SHP77 (cell line): ENCODE data around the gene TCERG1L.

Experiments
- DNase-seq, 2 experiments: peaks; one replicate each; lab custom pipeline; 2025; lab: John Stamatoyannopoulos, UW

Gene TCERG1L

GRCh38 chr10:131207176-131207575 is 104.3 kb downstream of the TCERG1L start:
- DNase-seq: no peak

DNA sequence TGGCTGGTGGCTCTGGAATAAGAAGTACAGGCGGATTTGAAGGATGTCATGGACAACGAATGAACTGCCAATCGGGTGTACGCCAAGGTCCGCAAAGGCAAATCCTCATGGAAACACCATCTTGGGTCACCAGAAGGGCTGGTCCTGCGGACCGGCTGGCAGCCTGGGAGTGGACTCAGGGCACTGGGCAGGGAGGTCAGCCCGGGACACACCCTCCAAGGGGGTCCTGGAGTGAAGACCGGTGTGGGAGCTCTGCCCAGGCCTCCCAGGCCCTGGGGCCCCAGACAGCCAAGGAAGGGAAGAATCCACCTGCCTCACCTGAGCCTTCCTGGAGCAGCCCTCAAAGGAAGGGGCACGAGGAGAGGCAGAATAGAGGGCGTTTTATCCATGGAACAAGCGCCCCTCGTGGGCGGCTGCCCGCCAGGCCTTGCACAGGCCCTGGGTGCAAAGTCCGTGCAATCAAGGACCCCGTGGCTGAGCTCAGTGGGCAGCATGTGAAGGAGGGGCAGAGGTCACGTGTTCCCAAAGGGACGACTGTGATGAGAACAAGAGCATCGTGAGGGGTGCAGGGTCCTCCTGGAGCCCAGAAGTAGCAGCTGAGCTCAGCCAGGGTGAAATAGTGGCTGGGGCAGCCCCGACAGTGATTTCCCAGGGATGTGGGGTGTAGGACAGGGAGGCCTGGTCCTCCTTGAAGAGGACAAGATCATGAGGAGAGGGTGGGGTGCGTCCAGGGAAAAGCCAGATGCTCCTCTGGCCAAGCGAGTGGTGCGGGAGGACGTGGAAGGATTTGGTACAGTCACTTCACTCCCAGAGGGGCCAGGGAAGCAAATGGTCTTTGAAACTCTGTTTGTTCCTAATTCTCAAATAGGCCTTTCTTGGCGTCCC is 105.2 kb downstream of the TCERG1L start:
- no peak for DNase-seq

DNA sequence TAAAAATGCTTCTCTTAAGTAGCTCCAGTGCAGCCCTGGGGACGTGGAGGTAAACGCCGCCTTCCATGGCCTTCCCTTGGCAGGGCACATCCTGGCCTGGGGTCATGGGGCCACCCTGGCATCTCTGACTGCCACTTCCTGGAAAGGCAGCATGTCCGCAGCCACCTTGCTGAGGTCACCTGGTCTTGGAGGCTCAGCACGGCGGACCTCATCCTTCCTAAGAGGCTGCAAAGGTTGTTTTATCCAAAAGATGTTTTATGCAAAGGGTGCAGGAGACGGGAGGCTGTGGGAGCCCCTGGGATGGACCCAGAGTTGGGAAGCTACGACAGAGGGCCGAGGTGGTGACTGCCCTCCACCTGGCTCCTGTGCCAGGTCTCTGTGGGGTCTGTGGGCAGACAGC is 106.0 kb downstream of the TCERG1L start:
- no peak for DNase-seq

- no peak for DNase-seq
Measured at GRCh38 chr10:131204406-131205152, 106.9 kb downstream of the TCERG1L start.

GRCh38 chr10:131203456-131204357 is 107.8 kb downstream of the TCERG1L start:
- DNase-seq: no peak

GRCh38 chr10:131202990-131203389 is 108.5 kb downstream of the TCERG1L start:
- no peak for DNase-seq

DNA sequence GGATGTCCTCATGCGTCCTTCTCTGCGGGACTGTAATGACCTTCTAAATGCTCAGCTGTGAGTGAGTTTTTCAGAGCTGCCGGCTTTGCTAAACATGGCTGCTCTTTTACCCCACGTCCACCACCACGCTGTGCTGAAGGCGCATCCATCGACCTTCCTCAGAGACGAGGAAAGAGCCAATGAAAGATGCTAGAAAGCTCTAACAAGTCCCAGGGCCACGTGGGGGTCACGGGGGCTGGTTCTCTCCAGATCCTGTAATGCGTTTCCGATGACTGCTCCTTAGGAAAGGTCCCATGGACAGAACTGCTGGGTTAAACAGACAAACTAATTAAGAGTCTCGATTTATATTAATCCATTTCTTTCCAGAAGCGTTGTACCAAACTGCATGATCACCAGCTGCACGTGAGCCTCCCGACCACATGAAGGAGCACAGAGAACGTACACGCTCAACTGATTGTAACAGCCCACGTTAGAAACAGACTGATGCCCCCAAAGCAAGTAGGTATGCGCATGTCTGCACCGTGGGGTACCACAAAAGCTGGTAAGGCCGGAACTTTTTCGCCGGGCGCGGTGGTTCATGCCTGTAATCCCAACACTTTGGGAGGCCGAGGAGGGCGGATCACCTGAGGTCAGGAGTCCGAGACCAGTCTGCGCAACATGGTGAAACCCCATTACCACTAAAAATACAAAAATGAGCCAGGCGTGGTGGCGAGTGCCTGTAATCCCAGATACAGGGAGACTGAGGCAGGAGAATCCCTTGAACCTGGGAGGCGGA is 109.6 kb downstream of the TCERG1L start:
- DNase-seq: no peak

- DNase-seq: no peak
Measured at GRCh38 chr10:131200856-131201470, 110.6 kb downstream of the TCERG1L start.

GRCh38 chr10:131199646-131200045 is 111.9 kb downstream of the TCERG1L start:
- no peak for DNase-seq

- no peak for DNase-seq
Measured at GRCh38 chr10:131198843-131199242, 112.7 kb downstream of the TCERG1L start.

GRCh38 chr10:131198401-131198800 is 113.1 kb downstream of the TCERG1L start:
- no peak for DNase-seq

DNA sequence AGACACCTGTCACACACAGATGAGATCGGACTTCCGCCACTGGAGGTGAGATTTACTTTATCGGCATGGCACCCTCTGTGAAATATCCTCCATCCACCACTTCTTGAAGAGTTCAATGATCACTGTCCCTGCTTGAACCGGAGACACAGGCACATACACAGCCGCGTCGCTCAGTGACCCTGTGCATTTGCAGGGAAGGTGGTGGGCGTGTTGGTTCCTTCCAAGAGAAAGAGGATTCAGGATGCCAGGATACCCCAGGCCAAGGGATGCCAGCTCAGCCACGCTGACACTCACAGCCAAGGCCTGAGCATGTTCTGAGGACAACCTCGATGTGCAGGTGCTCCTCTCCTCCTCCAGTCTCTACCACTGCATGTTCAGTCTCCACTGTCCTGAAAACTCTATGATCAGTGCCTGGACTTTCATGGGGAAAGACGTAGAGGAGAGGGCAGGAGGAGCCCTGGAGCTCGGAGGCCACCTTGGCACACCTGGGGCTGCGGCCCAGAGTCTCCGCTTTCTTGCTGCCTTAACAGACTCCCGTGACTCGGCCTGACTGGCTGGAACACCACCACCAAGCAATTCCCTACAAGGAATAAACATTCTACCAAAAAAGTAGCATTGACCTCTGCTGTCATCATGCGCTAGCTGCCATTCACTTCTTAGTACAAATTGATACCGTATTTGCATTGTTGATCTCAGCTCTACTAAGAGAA is 115.2 kb downstream of the TCERG1L start:
- DNase-seq: no peak

- DNase-seq: no peak
Measured at GRCh38 chr10:131195558-131196159, 115.9 kb downstream of the TCERG1L start.

DNA sequence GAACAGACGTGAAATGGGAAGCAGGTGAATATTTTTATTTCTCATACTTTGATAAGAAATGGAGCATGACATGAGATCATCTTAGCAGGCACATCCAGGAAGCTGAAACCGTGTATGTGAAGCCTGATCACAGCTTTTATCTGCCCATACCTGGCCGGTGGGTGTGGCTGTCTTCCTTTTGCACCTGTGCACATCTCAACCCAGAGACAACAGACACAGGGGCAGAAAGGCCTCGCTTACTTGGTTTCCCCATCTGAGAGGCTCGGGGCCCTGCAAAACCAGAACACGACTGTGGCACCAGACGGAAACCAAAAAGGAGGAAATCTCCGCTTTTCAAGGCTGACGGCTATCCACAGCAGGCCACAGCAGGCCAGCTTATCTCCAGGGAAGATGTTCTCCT is 116.4 kb downstream of the TCERG1L start:
- no peak for DNase-seq

DNA sequence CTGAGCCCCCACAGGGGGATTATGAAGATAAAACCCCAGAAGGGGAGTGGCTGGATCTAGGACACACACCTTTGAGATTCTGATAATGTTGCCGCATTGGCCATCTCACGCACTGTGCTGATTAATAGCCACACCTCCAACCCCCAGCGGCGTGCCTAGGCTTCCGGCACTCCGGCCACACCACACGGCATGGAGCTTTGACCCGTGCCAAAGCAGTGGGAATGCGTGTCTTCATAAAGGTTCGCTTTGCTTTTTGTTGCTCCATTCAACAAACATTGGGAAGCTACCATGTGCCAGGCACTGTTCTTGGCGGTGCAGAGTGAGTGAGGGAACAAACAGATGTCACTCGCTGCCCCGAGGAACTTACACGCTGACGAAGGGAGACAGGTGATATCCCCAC is 117.6 kb downstream of the TCERG1L start:
- DNase-seq: no peak

DNA sequence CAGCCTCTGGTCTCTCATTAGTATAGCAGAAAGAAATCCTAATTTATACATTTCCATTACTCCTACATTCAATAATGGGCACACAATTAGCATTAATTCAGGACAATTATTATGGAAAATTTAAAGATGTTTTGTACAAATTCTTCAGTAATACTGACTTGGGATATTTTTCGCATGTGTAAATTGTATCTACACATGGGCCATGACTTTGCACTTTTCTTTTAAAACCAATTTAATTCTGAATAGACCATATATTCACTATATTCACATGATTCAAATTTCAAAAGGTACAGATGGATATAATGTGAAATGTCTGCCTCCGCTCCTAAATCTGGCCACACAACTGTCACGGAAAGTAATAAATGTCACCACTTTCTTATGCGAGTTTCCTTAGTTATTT is 123.0 kb downstream of the TCERG1L start:
- DNase-seq: no peak

DNA sequence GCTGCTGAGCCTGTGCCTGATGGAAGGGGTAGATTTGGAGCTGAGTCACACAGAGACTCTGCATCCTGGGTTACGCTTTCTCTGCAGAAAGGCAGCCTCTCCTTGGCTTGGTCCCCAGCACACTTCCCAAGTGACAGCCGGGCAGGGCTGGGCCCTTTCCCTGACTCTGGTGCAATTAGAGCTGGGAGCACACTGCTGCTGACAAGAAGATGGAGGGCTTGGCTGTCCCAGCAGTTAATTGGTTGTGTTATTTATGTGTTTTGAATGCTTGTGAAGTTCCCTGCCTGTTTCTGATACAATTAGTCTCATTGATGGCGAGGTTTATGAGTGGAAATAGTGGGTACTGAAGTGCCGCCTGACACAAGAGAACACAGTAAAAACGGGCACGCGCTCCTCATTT is 123.6 kb downstream of the TCERG1L start:
- no peak for DNase-seq

- DNase-seq: no peak
Measured at GRCh38 chr10:131187274-131187673, 124.2 kb downstream of the TCERG1L start.

DNA sequence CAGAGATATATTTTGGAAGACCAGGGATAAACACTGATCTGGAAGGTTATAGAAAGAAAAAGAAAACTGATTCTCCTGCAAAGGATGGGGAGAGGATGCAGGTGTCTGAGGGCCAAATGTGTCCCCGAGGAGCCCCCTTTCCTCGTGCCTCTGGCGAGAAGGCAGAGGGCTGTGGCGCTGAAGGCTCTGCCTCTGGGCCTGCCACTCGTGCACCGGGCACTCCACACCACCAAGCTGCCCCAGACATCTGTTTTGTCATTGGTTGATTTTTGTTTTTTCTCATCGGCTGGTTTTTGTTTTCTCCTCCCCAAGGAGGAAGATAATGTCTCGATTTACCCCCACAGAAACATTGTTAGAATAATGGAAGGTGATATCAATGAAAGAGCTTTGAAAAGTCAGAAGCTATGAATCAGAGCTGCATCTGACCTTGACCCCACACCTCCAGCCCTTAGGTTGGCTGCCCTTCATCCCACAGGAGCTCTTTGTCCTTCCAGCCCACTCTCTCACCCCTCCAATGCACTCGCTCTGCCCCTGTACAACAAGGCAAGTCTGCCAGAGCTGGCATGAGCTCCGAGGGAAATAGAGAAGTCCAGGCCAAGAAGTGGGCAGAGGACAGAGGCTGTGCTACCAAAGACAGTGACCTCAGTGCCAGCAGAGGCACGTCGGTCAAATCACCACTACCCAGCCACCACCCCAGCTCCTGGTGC is 124.8 kb downstream of the TCERG1L start:
- no peak for DNase-seq
